Non-pigmented ciliary epithelial cell (primary cell): ENCODE results near the gene PEX5L.

Source experiments
- DNase-seq: peaks from one replicate; pipeline ENCODE4 v3.0.0-alpha.2; 2010; ENCODE audit warnings: low read depth

Gene PEX5L

DNA sequence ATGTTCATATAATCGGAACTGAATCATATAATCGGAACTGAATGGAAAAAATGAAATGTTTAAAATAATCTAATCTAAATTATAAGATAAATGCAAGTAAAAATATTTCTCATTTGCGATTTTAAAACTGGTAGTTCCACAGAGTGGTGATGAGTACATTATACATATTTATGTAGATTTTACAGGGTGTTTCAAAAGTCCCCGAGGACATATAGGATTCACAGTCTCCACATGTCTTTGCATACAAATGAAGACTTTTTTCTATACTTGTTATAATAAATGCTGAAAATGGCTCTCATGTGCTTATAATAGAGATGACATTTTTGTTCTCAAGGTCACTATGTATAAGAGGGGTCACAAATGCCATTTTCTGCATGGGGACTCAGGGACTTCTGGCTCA lies 139.5 kb downstream of the PEX5L start:
- no peak for DNase-seq

DNA sequence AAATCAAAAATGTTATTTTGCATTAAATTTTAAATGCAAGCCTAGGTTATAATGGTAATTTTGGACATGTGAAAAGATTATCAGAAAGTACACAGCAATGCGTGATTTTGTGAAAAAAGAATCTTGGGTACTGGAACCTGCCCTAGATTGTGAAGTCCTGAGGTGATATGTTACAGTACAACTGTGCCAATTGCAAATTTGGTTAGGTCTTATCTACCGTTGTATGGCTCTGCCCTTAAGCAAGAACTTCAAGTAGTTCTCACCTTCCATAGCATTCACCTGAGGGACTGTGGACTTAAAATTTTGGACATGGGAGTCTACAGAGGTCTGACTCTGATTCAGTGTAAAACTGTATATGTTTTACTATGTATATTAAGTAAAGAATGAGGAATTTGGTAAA lies 140.2 kb downstream of the PEX5L start:
- DNase-seq = no peak

DNA sequence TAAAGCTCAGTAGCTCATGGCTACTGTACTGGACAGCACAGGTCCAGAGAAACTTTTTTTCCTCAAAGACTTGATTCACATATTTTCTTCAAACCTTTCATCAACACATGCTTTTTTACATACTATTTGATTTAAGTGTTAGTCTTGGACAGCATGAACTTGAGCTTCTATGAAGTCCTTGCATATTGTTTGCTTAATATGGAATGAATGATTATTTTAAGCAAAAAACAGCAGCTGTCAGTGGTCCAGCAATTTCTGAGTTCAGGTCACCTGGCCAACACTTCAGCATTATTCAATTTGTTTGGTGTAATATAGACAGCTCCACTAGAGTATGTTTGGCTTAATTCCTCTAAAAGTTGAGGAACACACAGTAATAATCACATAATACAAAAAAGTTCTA lies 141.4 kb downstream of the PEX5L start:
- no peak for DNase-seq

DNA sequence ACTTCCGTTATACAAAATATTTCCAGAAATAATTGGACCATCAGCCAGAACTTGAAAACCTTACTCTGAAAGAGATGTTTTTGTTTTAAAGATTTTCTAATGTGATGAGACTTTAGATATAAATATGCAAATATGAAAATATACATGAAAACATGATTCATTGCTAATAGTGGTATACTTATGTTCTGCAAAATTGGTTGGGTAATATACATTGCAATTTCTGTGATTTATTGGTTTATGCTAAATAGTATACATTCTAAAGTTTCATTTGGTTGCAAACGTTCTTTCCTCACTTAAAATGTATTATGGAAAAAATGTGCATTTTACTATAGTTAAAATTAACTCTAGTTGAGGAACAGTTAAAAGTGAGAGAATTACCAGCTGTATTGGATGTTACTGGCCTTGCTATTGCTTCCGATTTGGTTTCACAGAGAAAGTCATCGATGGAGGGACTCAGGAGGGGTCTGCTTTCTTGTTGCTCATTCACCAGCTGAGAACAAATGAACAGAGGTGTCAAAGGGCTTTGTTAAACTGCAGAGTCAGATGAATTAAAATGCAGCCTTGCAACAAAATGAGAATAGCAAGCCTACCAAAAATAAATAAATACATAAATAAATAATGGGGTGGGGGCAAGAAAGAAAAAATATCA lies 149.3 kb downstream of the PEX5L start:
- no peak for DNase-seq

DNA sequence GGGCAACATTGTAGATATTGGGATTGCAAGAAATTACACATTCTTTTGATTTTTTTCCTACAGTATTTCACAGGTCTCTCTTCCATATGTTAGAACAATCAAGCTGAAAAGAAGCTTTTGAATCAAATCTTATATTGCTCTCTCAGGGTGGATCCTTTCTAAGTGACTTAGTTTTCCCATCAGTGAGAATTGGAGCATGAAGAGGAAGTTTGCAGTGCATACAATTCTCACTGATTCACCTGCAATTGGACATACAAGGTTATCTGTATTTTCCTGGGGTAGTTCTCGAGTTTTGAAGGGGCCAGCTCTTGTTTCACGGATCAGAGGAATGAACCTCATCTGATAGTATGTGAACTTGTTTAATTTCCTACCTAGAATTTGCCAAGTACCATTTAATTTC lies 150.8 kb downstream of the PEX5L start:
- DNase-seq = no peak

DNA sequence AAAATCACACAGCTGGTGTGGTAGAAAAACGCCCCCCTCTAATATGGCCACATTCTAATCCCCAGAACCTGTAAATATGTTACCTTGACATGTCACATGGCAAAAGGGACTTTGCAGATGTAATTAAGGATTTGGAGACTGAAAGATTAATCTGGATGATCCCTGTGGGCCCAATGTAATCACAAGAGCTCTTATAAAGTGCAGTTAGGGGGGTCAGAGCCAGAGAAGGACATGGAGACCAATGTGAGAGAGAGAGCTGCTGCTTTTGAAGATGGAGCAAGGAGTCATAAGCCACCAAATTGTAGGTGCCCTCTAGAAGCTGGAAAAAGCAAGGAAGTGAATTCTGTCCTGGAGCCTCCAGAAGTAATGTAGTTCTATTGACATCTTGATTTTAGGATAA lies 152.6 kb downstream of the PEX5L start:
- DNase-seq = no peak

GRCh38 chr3:179882292-179882691 lies 154.4 kb downstream of the PEX5L start:
- no peak for DNase-seq

GRCh38 chr3:179881791-179882190 lies 154.9 kb downstream of the PEX5L start:
- DNase-seq = no peak

DNA sequence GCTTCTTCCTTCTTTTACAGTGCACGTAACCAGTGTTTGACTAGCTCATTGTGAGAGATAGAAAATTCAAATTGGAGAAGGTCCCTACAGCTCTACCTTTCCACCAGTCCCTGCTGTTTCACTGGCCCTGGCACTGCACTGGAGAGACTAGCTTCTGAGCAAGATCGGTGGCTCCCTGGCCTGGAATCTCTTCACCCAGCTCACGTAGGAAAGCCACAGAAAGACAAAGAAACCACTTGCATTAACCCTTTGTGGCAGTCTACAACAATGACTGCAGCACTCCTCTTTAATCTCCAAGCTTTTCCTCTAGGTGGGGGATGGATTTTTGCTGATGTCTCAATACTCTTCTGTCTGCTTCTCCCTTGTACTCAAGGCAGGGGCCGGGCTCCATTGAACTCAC lies 155.9 kb downstream of the PEX5L start:
- no peak for DNase-seq

- DNase-seq = no peak
These were observed 160.3 kb downstream of the PEX5L start for GRCh38 chr3:179876440-179876839.

- DNase-seq = no peak
These were observed 163.9 kb downstream of the PEX5L start for GRCh38 chr3:179872842-179873241.

GRCh38 chr3:179871782-179872181 lies 165.0 kb downstream of the PEX5L start:
- no peak for DNase-seq

- DNase-seq = no peak
These were observed 168.0 kb downstream of the PEX5L start for GRCh38 chr3:179868715-179869114.

GRCh38 chr3:179867961-179868360 lies 168.8 kb downstream of the PEX5L start:
- no peak for DNase-seq

- no peak for DNase-seq
These were observed 170.8 kb downstream of the PEX5L start for GRCh38 chr3:179865861-179866505.

DNA sequence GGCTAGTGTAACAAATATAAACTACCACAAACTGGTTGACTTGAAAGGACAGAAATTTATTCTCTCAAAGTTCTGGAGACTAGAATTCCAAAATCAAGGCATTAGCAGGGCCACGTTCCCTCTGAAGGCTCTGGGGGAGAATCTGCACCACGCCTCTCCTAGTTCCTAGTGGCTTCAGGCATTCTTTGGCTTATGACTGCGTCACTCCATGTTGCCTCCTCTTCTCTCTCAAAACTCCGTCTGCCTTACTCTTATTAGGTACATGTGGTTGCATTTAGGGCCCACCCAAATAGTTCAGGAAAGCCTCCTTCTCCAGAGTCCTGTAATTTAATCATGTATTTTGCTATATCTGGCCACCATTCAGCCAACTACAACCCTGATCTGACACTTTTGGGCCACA lies 174.8 kb downstream of the PEX5L start:
- DNase-seq = no peak

DNA sequence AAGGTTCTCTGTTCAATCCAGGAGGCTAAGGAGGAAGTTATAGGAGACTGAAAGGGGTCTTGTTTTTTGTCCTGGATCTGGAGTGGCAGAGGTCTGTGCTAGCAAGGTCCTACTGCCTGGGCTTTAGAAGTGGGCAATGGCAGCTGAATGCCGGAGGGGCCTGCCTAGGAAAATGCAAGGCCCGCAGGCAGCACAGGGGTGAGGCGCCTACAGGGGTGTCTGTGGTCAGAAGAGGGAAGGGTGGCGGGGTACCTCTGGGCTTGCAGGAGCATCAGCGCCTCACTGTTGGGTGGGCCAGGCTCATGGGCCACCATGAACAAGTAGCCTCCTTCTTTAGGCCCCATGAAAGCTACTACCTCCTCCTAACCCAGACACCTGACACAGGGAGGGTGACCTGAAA lies 175.4 kb downstream of the PEX5L start:
- DNase-seq = no peak

- no peak for DNase-seq
These were observed 176.2 kb downstream of the PEX5L start for GRCh38 chr3:179860275-179861107.

DNA sequence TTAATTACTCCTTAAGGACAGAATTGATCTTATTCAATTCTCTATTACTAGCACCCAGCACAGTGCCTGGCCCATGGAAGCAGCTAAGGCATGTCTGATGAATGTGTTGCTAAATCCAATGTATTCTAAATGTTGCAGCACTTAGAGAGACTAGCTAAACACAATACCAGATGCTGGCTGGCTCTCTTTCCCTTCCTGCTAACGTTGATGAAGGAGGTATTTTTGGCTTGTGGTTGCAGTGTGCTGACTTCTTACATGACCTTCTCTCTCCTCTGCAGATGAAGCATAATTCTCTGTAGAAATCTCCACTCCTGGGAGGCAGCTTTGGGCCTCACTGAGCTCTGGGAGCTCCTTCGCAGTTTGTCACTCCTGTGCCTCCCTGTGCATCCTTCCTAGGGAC lies 183.6 kb downstream of the PEX5L start:
- DNase-seq = peak; percentile 55

- peak; percentile 35 for DNase-seq
These were observed 184.4 kb downstream of the PEX5L start for GRCh38 chr3:179852142-179852905.

- DNase-seq = no peak
These were observed 188.0 kb downstream of the PEX5L start for GRCh38 chr3:179848711-179849110.

DNA sequence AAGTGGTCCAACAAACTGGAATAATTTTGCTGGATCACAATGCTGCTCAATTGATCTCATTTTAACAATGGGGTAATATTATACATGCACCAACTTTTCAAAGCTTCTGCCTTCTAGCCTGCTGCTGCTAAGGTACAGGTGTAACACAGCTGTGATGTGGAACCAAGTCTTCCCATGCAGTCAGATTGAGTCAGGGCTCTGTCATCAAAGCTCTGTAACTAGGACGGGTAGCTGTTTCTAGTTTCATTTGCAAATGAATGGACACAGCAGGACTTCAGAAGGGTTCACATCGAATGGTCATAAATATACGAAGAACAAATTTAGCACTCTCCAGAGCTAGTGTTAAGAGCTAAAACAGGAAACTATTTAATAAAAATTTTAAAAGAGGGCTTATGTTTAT lies 194.7 kb downstream of the PEX5L start:
- no peak for DNase-seq
